Endothelial cell of umbilical vein (primary cell): Measurements from ENCODE around the gene IRF9. TPM values are rescaled to one million over a fixed set of nuclear protein-coding genes. Genes with fewer than 3 reads are reported as not detected.

ENCODE experiments used
- BruUV-seq: library from RNA; stranded (reverse); fragments of 400-500 nt; replicated peaks from 2 replicates; lab custom pipeline; 2021; lab: Mats Ljungman, UMichigan
- CTCF ChIA-PET: fragments of 300-600, 350-600 bp; sonication (Branson Sonifier 250); formaldehyde crosslinking; loops from one replicate; lab custom pipeline; 2021; ENCODE audit warnings: antibody characterized with exemption, inconsistent platforms; lab: Charles Lee
- POLR2A ChIA-PET: fragments of 300-600, 350-600 bp; sonication (Branson Sonifier 250); formaldehyde crosslinking; loops from one replicate; lab custom pipeline; 2021; ENCODE audit warnings: antibody characterized with exemption, inconsistent platforms; lab: Charles Lee
- DNase-seq: peaks from one replicate; pipeline ENCODE4 v3.0.0-alpha.2; 2011; ENCODE audit warnings: low read depth, low spot score
- FAIRE-seq: peaks from 2 replicates; lab custom pipeline; 2011; peaks lifted over from hg19 to GRCh38; lab: Jason Lieb, UNC
- H2AFZ ChIP-seq: 2 replicates; pipeline ENCODE4 v1.6.0; 2012; ENCODE audit warnings: low read depth, low read length, control low read depth, inconsistent platforms
- H3K27ac ChIP-seq: 2 replicates; pipeline ENCODE4 v1.5.1; 2011; ENCODE audit warnings: low read depth, mild to moderate bottlenecking, control low read depth, low read length, moderate library complexity; ENCODE audit not compliant: insufficient read depth
- H3K27me3 ChIP-seq, 2 experiments: 2 replicates each; pipeline versions ENCODE4 v1.6.0 to v1.6.1; 2011; ENCODE audit warnings: low read length in 2 of 2, mixed read lengths in 1 of 2; ENCODE audit not compliant: control insufficient read depth in 2 of 2, insufficient read depth in 2 of 2
- H3K36me3 ChIP-seq, 2 experiments: 2 replicates in 1 of 2; 3 replicates in 1 of 2; pipeline ENCODE4 v1.5.1; 2011; ENCODE audit warnings: low read length in 2 of 2, mild to moderate bottlenecking in 1 of 2, moderate library complexity in 1 of 2; ENCODE audit not compliant: control insufficient read depth in 2 of 2, insufficient read depth in 2 of 2; ENCODE audit errors: extremely low read depth in 1 of 2
- H3K4me1 ChIP-seq: 3 replicates; pipeline ENCODE4 v1.5.1; 2011; ENCODE audit warnings: mild to moderate bottlenecking, low read length; ENCODE audit not compliant: control insufficient read depth, insufficient read depth; ENCODE audit errors: extremely low read depth
- H3K4me2 ChIP-seq: 2 replicates; pipeline ENCODE4 v1.6.1; 2011; ENCODE audit warnings: low read length, control low read depth, mixed read lengths; ENCODE audit not compliant: insufficient read depth
- H3K4me3 ChIP-seq, 3 experiments: fragments of 200-600 bp in 1 of 3; sonication (generic), shearing (Covaris generic) in 1 of 3; replicated peaks in 1 of 3; 2 replicates each; pipeline ENCODE4 v1.5.1; 2011 to 2016; ENCODE audit warnings: control low read depth in 3 of 3, low read length in 3 of 3, mild to moderate bottlenecking in 2 of 3, inconsistent platforms in 1 of 3, low read depth in 1 of 3, moderate library complexity in 1 of 3; ENCODE audit not compliant: insufficient read depth in 1 of 3
- H3K79me2 ChIP-seq: 2 replicates; pipeline ENCODE4 v1.6.0; 2012; ENCODE audit warnings: low read length, inconsistent platforms; ENCODE audit not compliant: control insufficient read depth, insufficient read depth
- H3K9ac ChIP-seq: replicated peaks from 2 replicates; pipeline ENCODE3; 2011; ENCODE audit warnings: low read length, control low read depth; ENCODE audit not compliant: insufficient read depth; ENCODE audit errors: extremely low read depth
- H3K9me1 ChIP-seq: replicated peaks from 3 replicates; pipeline ENCODE4 v1.6.0; 2011; ENCODE audit warnings: mild to moderate bottlenecking, low read length; ENCODE audit not compliant: control insufficient read depth, insufficient read depth; ENCODE audit errors: extremely low read depth
- H3K9me3 ChIP-seq: replicated peaks from 2 replicates; pipeline ENCODE4 v1.5.1; 2012; ENCODE audit warnings: low read length, inconsistent platforms; ENCODE audit not compliant: control insufficient read depth, insufficient read depth
- H4K20me1 ChIP-seq: replicated peaks from 2 replicates; pipeline ENCODE3; 2011; ENCODE audit warnings: mild to moderate bottlenecking, low read length; ENCODE audit not compliant: control insufficient read depth, insufficient read depth; ENCODE audit errors: extremely low read depth
- EZH2 ChIP-seq: IDR thresholded peaks from 2 replicates; pipeline ENCODE4 v1.6.1; 2012; ENCODE audit warnings: borderline replicate concordance, low read depth, mild to moderate bottlenecking, moderate library complexity, low read length, inconsistent platforms; ENCODE audit not compliant: severe bottlenecking
- FOS ChIP-seq: IDR thresholded peaks from 2 replicates; pipeline ENCODE4 v1.6.1; 2011; ENCODE audit warnings: mild to moderate bottlenecking, low read length, moderate library complexity, borderline replicate concordance; ENCODE audit not compliant: insufficient read depth
- GATA2 ChIP-seq: IDR thresholded peaks from 2 replicates; pipeline ENCODE4 v1.7.0; 2011; ENCODE audit warnings: low read depth, mild to moderate bottlenecking, moderate library complexity, mixed read lengths, low read length; ENCODE audit not compliant: insufficient read length, insufficient read depth
- JUN ChIP-seq: IDR thresholded peaks from 2 replicates; pipeline ENCODE4 v1.6.1; 2011; ENCODE audit warnings: borderline replicate concordance, low read depth; ENCODE audit not compliant: insufficient read length, insufficient read depth
- MYC ChIP-seq: IDR thresholded peaks from one replicate; pipeline ENCODE4 v1.6.1; 2011; ENCODE audit warnings: mild to moderate bottlenecking, low read depth, low read length
- POLR2A ChIP-seq: IDR thresholded peaks from 2 replicates; pipeline ENCODE4 v1.6.1; 2012; ENCODE audit warnings: low read depth, mild to moderate bottlenecking, control low read depth, low read length
- POLR2AphosphoS5 ChIP-seq: IDR thresholded peaks from 2 replicates; pipeline ENCODE4 v1.6.1; 2012; ENCODE audit warnings: low read depth, mild to moderate bottlenecking, control low read depth, low read length, moderate library complexity; ENCODE audit not compliant: insufficient read depth
- dilution Hi-C: fragments of 300-500 bp; cut with MboI; formaldehyde crosslinking; loops from one replicate; pipeline ENCODE4 v1.15.0; 2019; ENCODE audit warnings: low sequenced_read_pairs; ENCODE audit not compliant: extremely low pct_ligation_motif_present
- intact Hi-C: fragments of 100-400 bp; cut with micrococcal nuclease; formaldehyde crosslinking; loops from one replicate; pipeline ENCODE4 v1.10.0; 2022
- polyA plus RNA-seq, 4 experiments: library from polyadenylated mRNA; depleted of rRNA in 3 of 4; stranded (reverse) in 3 of 4; unstranded in 1 of 4; fragments of >200 nt; gene quantifications; 2 replicates each; pipeline versions ENCODE4 v1.2.1 to v1.2.3, GENCODE V29; 2011 to 2012; ENCODE audit warnings: missing spikeins in 1 of 4
- total RNA-seq: library from RNA; stranded (reverse); gene quantifications from 2 replicates; pipeline ENCODE4 v1.2.3, GENCODE V29; 2021
- TF ChIP-seq, protein P1 (sequence below): IDR thresholded peaks from 2 replicates; pipeline ENCODE4 v1.6.1; 2011; ENCODE audit not compliant: insufficient read depth, insufficient read length
- TF ChIP-seq, protein P2 (sequence below), 2 donors: IDR thresholded peaks; 1 replicate in 1 of 2; 2 replicates in 1 of 2; pipeline ENCODE4 v1.5.1; 2011; ENCODE audit warnings: low read length in 2 of 2, mild to moderate bottlenecking in 2 of 2, moderate library complexity in 2 of 2, control low read depth in 1 of 2, inconsistent platforms in 1 of 2, low read depth in 1 of 2; ENCODE audit not compliant: insufficient read depth in 1 of 2; ENCODE audit errors: extremely low read depth in 1 of 2

IRF9 gene
- total and polyA plus RNA-seq, 2 donors (not counting 3 experiments of a cell fraction or from before 2014, with no cell fraction given), result 44.6 to 46.1 TPM

- H3K4me3 ChIP-seq, result no peak within 1 kb of the TSS
- H3K27me3 ChIP-seq, result no peaks in the 10 kb centered on the region
- no peaks in the 10 kb centered on the region for H3K36me3 ChIP-seq
- dilution Hi-C loops (no loop called here), intact Hi-C loops (no loop called here)
- H3K9me3 ChIP-seq, result no peaks in the 10 kb centered on the region
- no peak within 1 kb of the TSS for H2AFZ ChIP-seq
- H3K9ac ChIP-seq, result no peak within 1 kb of the TSS
- DNase-seq (no peak), FAIRE-seq (no peak)
- CTCF ChIA-PET, result no interaction called here
- no peaks in the 10 kb centered on the region for H3K9me1 ChIP-seq
- no peak within 1 kb of the TSS for H3K4me2 ChIP-seq
- H3K79me2 ChIP-seq, result no peaks in the 10 kb centered on the region
- TF ChIP-seq POLR2AphosphoS5, result no peak
- TF ChIP-seq GATA2, result no peak
- TF ChIP-seq, protein P1, sequence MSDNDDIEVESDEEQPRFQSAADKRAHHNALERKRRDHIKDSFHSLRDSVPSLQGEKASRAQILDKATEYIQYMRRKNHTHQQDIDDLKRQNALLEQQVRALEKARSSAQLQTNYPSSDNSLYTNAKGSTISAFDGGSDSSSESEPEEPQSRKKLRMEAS, result no peak
- TF ChIP-seq, protein P2, sequence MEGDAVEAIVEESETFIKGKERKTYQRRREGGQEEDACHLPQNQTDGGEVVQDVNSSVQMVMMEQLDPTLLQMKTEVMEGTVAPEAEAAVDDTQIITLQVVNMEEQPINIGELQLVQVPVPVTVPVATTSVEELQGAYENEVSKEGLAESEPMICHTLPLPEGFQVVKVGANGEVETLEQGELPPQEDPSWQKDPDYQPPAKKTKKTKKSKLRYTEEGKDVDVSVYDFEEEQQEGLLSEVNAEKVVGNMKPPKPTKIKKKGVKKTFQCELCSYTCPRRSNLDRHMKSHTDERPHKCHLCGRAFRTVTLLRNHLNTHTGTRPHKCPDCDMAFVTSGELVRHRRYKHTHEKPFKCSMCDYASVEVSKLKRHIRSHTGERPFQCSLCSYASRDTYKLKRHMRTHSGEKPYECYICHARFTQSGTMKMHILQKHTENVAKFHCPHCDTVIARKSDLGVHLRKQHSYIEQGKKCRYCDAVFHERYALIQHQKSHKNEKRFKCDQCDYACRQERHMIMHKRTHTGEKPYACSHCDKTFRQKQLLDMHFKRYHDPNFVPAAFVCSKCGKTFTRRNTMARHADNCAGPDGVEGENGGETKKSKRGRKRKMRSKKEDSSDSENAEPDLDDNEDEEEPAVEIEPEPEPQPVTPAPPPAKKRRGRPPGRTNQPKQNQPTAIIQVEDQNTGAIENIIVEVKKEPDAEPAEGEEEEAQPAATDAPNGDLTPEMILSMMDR (IDR thresholded peaks at IDR 0.05; ENCODE audit: extremely low read depth in 1 of 2, insufficient read depth in 1 of 2, low read depth in 1 of 2, low read length in 2 of 2), result no peak
- TF ChIP-seq POLR2A, result no peak
- TF ChIP-seq MYC, result no peak
- TF ChIP-seq JUN, result no peak
- TF ChIP-seq FOS, result no peak
- no peak for TF ChIP-seq EZH2
- POLR2A ChIA-PET, result interaction anchor here (0.6 to 1.1 kb wide), 2 partner anchors 10 to 15 kb away, joined by 4 to 5 read pairs; no protein-coding TSS in a partner anchor
- no peaks in the 10 kb centered on the region for H4K20me1 ChIP-seq
- H3K27ac ChIP-seq, result no peak within 1 kb of the TSS
- peaks cover under 1% of the 10 kb centered on the region for H3K4me1 ChIP-seq
- no TSS peak for BruUV-seq
Observed at GRCh38 chr14:24130380-24130716, 30.7 kb upstream of the IRF9 start, which contains the start of gene FITM1. FITM1 (plus strand) TSS chr14:24130659; CDS start chr14:24131564, 905 bp downstream.
